K562 (cell line): ENCODE data around the gene PRR19. TPM values are rescaled to one million over a fixed set of nuclear protein-coding genes. Genes with fewer than 3 reads are reported as not detected.

ENCODE experiments used
- ATAC-seq: fragments of 200-7000 bp; cut with Tn5 transposase; 3 replicates; pipeline ENCODE4 v1.9.1; 2020; ENCODE audit warnings: moderate library complexity
- BruUV-seq: library from RNA; stranded (reverse); fragments of 400-500 nt; replicated peaks from 2 replicates; lab custom pipeline; 2021; lab: Mats Ljungman, UMichigan
- CTCF ChIA-PET: fragments of 300-600 bp; formaldehyde crosslinking; extraction: SDS; loops from one replicate; lab custom pipeline; 2021; ENCODE audit warnings: low intra/inter-chr PET ratio; lab: Yijun Ruan, JAX
- POLR2A ChIA-PET: fragments of 300-600, 350-650 bp; sonication (Branson Sonifier 250); formaldehyde crosslinking; extraction: SDS; loops from one replicate; lab custom pipeline; 2021; ENCODE audit warnings: antibody characterized with exemption, inconsistent platforms; lab: Yijun Ruan, JAX
- DNase-seq, 4 experiments: peaks; one replicate each; pipeline versions ENCODE4 v3.0.0 to v3.0.0-alpha.2; 2011 to 2018; ENCODE audit warnings: low spot score in 3 of 4, mixed read lengths in 3 of 4; ENCODE audit errors: extremely low read depth in 1 of 4
- FAIRE-seq: peaks from 2 replicates; lab custom pipeline; 2011; peaks lifted over from hg19 to GRCh38; lab: Jason Lieb, UNC
- H2AFZ ChIP-seq: 2 replicates; pipeline ENCODE4 v1.6.0; 2011; ENCODE audit warnings: low read depth, low read length, control low read depth, inconsistent platforms
- H3K27ac ChIP-seq: fragments of 200-600 bp; 3 replicates; pipeline ENCODE4 v1.8.0; 2011; ENCODE audit warnings: low read depth, mild to moderate bottlenecking, control low read depth, inconsistent platforms, low read length, moderate library complexity, mixed read lengths; ENCODE audit errors: extremely low read depth
- H3K27me3 ChIP-seq, 2 experiments: fragments of 300-600 bp in 1 of 2; 2 replicates in 1 of 2; 3 replicates in 1 of 2; pipeline versions ENCODE4 v1.6.0 to v1.8.0; 2011; ENCODE audit warnings: inconsistent platforms in 2 of 2, low read length in 2 of 2, mild to moderate bottlenecking in 1 of 2, mixed read lengths in 1 of 2, moderate library complexity in 1 of 2; ENCODE audit not compliant: control insufficient read depth in 2 of 2, insufficient read depth in 2 of 2
- H3K36me3 ChIP-seq: fragments of 300-600 bp; 3 replicates; pipeline ENCODE4 v1.8.0; 2011; ENCODE audit warnings: mild to moderate bottlenecking, low read length, inconsistent platforms; ENCODE audit not compliant: control insufficient read depth, insufficient read depth
- H3K4me1 ChIP-seq, 2 experiments: fragments of 200-600 bp in 1 of 2; replicated peaks in 1 of 2; 2 replicates in 1 of 2; 3 replicates in 1 of 2; pipeline versions ENCODE4 v1.5.1 to v1.8.0; 2011; ENCODE audit warnings: inconsistent platforms in 2 of 2, low read length in 2 of 2, mild to moderate bottlenecking in 1 of 2, mixed read lengths in 1 of 2, moderate library complexity in 1 of 2; ENCODE audit not compliant: control insufficient read depth in 2 of 2, insufficient read depth in 2 of 2
- H3K4me2 ChIP-seq: 2 replicates; pipeline ENCODE4 v1.6.1; 2011; ENCODE audit warnings: low read length, control low read depth, inconsistent platforms, mixed read lengths; ENCODE audit not compliant: insufficient read depth
- H3K4me3 ChIP-seq: fragments of 200-600 bp; sonication (generic), shearing (Covaris generic); 2 replicates; pipeline ENCODE4 v1.5.1; 2016; ENCODE audit warnings: control low read depth, inconsistent platforms
- H3K79me2 ChIP-seq: fragments of 200-600 bp; 3 replicates; pipeline ENCODE4 v1.8.0; 2011; ENCODE audit warnings: low read length, inconsistent platforms; ENCODE audit not compliant: control insufficient read depth, insufficient read depth
- H3K9ac ChIP-seq, 2 experiments: 2 replicates each; pipeline versions ENCODE4 v1.6.0 to v1.6.1; 2011; ENCODE audit warnings: low read depth in 2 of 2, low read length in 2 of 2, control low read depth in 1 of 2, inconsistent platforms in 1 of 2, mild to moderate bottlenecking in 1 of 2, mixed read lengths in 1 of 2; ENCODE audit not compliant: insufficient read depth in 1 of 2
- H3K9me1 ChIP-seq: one replicate; pipeline ENCODE4 v1.6.0; 2011; ENCODE audit warnings: inconsistent platforms, mild to moderate bottlenecking, low read length, moderate library complexity; ENCODE audit not compliant: control insufficient read depth, insufficient read depth
- H3K9me3 ChIP-seq: replicated peaks from 2 replicates; pipeline ENCODE4 v1.5.1; 2011; ENCODE audit warnings: low read depth, low read length, inconsistent platforms; ENCODE audit not compliant: control insufficient read depth, insufficient read depth
- H4K20me1 ChIP-seq: replicated peaks from 2 replicates; pipeline ENCODE4 v1.6.1; 2011; ENCODE audit warnings: low read length, inconsistent platforms, mixed read lengths; ENCODE audit not compliant: control insufficient read depth, insufficient read depth
- E2F8 ChIP-seq: fragments of 450-650 bp; IDR thresholded peaks from 2 replicates; pipeline ENCODE4 v1.7.1; 2018; ENCODE audit warnings: mild to moderate bottlenecking, low read depth; ENCODE audit not compliant: partially characterized antibody
- FOXP1 ChIP-seq: sonication (generic); formaldehyde crosslinking; IDR thresholded peaks from 2 replicates; pipeline ENCODE4 v1.8.0; 2022; ENCODE audit warnings: mild to moderate bottlenecking, missing genetic modification reagents
- MCM3 ChIP-seq: fragments of 450-650 bp; IDR thresholded peaks from 2 replicates; pipeline ENCODE4 v1.6.1; 2016
- NR4A1 ChIP-seq, 2 experiments: fragments of 250-450 bp in 1 of 2; fragments of 450-650 bp in 1 of 2; sonication (Bioruptor Pico) in 1 of 2; IDR thresholded peaks; 2 replicates each; pipeline versions ENCODE4 v1.4.0 to v1.6.1; 2016 to 2020; ENCODE audit warnings: mild to moderate bottlenecking in 2 of 2, missing compliant biosample characterization in 1 of 2, missing genetic modification characterization in 1 of 2, moderate library complexity in 1 of 2
- NRF1 ChIP-seq, 2 experiments: fragments of 450-650 bp; IDR thresholded peaks in 1 of 2; conservative IDR thresholded peaks in 1 of 2; 2 replicates each; pipeline ENCODE4 v1.6.1; 2014; ENCODE audit warnings: mild to moderate bottlenecking in 2 of 2
- POLR2AphosphoS2 ChIP-seq: IDR thresholded peaks from 2 replicates; pipeline ENCODE4 v1.6.1; 2012; ENCODE audit warnings: low read length, improper control_type of control experiment
- RERE ChIP-seq: sonication (generic); formaldehyde crosslinking; IDR thresholded peaks from 2 replicates; pipeline ENCODE4 v1.8.0; 2023; ENCODE audit warnings: missing genetic modification reagents, mild to moderate bottlenecking, borderline replicate concordance
- SUPT5H ChIP-seq: fragments of 450-650 bp; IDR thresholded peaks from 2 replicates; pipeline ENCODE4 v1.6.1; 2016
- TRIM28 ChIP-seq: fragments of 450-650 bp; IDR thresholded peaks from 2 replicates; pipeline ENCODE4 v1.6.1; 2017
- USF2 ChIP-seq: sonication (generic); formaldehyde crosslinking; IDR thresholded peaks from 2 replicates; pipeline ENCODE4 v1.5.0; 2020; ENCODE audit warnings: missing genetic modification reagents
- ZNF263 ChIP-seq: sonication (generic); formaldehyde crosslinking; IDR thresholded peaks from 2 replicates; pipeline ENCODE4 v1.8.0; 2022; ENCODE audit warnings: mild to moderate bottlenecking, missing genetic modification reagents, borderline replicate concordance
- ZSCAN32 ChIP-seq: fragments of 450-650 bp; formaldehyde crosslinking; IDR thresholded peaks from 2 replicates; pipeline ENCODE4 v1.4.0; 2020; ENCODE audit warnings: mild to moderate bottlenecking, moderate library complexity
- WGBS: fragments of 100-300 bp; shearing (Covaris generic); methylation state at CpG from one replicate; pipeline ENCODE4 v1.1.6; 2016; ENCODE audit warnings: low coverage, mixed read lengths; ENCODE audit not compliant: insufficient coverage; ENCODE audit errors: missing lambda C conversion rate; 5-methylcytosine and 5-hydroxymethylcytosine counted together
- in situ Hi-C: fragments of 300-500 bp; cut with MboI; formaldehyde crosslinking; loops from 4 replicates; pipeline ENCODE4 v1.15.0; 2018; ENCODE audit warnings: inconsistent platforms, mixed read lengths
- intact Hi-C: fragments of 100-400 bp; cut with micrococcal nuclease; formaldehyde crosslinking; loops from 2 replicates; pipeline ENCODE4 v1.14.2; 2022
- polyA plus RNA-seq, 8 experiments: library from polyadenylated mRNA; depleted of rRNA in 4 of 8; stranded (reverse) in 5 of 8; unstranded in 3 of 8; fragments of >200 nt; fragmentation: Nextera tagmentation in 2 of 8; fragmentation: Illumina TruSeq in 1 of 8; extraction: Ambion mirVana in 2 of 8; extraction: Trizol in 1 of 8; gene quantifications; 2 replicates each; pipeline versions ENCODE4 v1.2.1 to v1.2.3, GENCODE V29; 2011 to 2014; ENCODE audit warnings: inconsistent platforms in 1 of 8, missing spikeins in 1 of 8
- total RNA-seq, 7 experiments: library from RNA; depleted of rRNA in 6 of 7; stranded (reverse); fragments of >200 nt in 6 of 7; fragmentation: Illumina TruSeq in 2 of 7; extraction: Trizol in 2 of 7; gene quantifications; 2 replicates each; pipeline versions ENCODE4 v1.2.1 to v1.2.3, GENCODE V29; 2011 to 2021; ENCODE audit warnings: low replicate concordance in 1 of 7

Gene PRR19
- total and polyA plus RNA-seq, 9 of the 15 experiments (the other 6 are each of a cell fraction or from before 2014, with no cell fraction given): 0.10 to 1.6 (median 0.54) TPM

- peaks cover 59% of the 10 kb centered on the region for H3K79me2 ChIP-seq
- 4% methylated on average over 15 of the region's 41 CpGs for WGBS
- in situ Hi-C loops: no loop called here
- TF ChIP-seq POLR2AphosphoS2 (no peak), NRF1 (conservative IDR thresholded peaks at IDR 0.05 in 1 of 2, IDR thresholded peaks at IDR 0.05 in 1 of 2) (0 out of 4 replicates have a peak, but pooled peaks of 1 of the 2 experiments have one; percentile 8), MCM3 (no peak), ZSCAN32 (no peak), RERE (no peak), FOXP1 (CRISPR knock-in tag) (no peak), USF2 (CRISPR knock-in tag) (no peak), SUPT5H (no peak), NR4A1 (CRISPR knock-in tag; IDR thresholded peaks at IDR 0.05) (0 out of 2 replicates have a peak, but pooled peaks have one; percentile 24), NR4A1 (tag; IDR thresholded peaks at IDR 0.05) (no peak), ZNF263 (CRISPR knock-in tag) (no peak; the same call in 1 of the 2 replicates), E2F8 (no peak), TRIM28 (no peak)
Observed at GRCh38 chr19:42284591-42285341, 17.2 kb upstream of the PRR19 start.

More at GRCh38 chr19:42284591-42285341, 17.2 kb upstream of the PRR19 start:
- peak overlapping the region; percentile 56 for H3K27ac ChIP-seq
- FAIRE-seq (peak; percentile 37), DNase-seq (peak in 1 of 4 experiments; percentile 43), ATAC-seq (no peak)
- intact Hi-C loops: no loop called here
- TSS peak; percentile 41 for BruUV-seq
- H3K9me1 ChIP-seq: no peaks in the 10 kb centered on the region
- H3K4me2 ChIP-seq: peak overlapping the region; percentile 83
- no peaks in the 10 kb centered on the region; a peak in 1 of 5 replicates for H3K27me3 ChIP-seq
- H2AFZ ChIP-seq: no peak overlapping the region
- CTCF ChIA-PET: no interaction called here
- H3K36me3 ChIP-seq: peaks cover 32% of the 10 kb centered on the region; the same call in 2 of the 3 replicates
- 0 out of 2 replicates have a peak, but pooled peaks cover 8% of the 10 kb centered on the region for H4K20me1 ChIP-seq
- POLR2A ChIA-PET: interaction anchor here (1.0 to 1.7 kb wide), 4 partner anchors 10 to 41 kb away, joined by 3 to 4 read pairs (median 4); no protein-coding TSS in a partner anchor
- no peaks in the 10 kb centered on the region for H3K9me3 ChIP-seq
- H3K4me3 ChIP-seq: peak overlapping the region; percentile 63
- H3K4me1 ChIP-seq: peaks cover 39 to 81% of the 10 kb centered on the region in 2 experiments
- peak overlapping the region; percentile 70 to 94 for H3K9ac ChIP-seq
